GM21526 (cell line): ENCODE results near the gene LRRC55.

Experiments
- ATAC-seq: cut with Tn5 transposase; IDR thresholded peaks from one replicate; pipeline ENCODE4 v1.9.1; 2021; ENCODE audit warnings: moderate library complexity; ENCODE audit not compliant: unreplicated experiment, low FRiP score

Gene LRRC55, protein sequence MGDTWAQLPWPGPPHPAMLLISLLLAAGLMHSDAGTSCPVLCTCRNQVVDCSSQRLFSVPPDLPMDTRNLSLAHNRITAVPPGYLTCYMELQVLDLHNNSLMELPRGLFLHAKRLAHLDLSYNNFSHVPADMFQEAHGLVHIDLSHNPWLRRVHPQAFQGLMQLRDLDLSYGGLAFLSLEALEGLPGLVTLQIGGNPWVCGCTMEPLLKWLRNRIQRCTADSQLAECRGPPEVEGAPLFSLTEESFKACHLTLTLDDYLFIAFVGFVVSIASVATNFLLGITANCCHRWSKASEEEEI

DNA sequence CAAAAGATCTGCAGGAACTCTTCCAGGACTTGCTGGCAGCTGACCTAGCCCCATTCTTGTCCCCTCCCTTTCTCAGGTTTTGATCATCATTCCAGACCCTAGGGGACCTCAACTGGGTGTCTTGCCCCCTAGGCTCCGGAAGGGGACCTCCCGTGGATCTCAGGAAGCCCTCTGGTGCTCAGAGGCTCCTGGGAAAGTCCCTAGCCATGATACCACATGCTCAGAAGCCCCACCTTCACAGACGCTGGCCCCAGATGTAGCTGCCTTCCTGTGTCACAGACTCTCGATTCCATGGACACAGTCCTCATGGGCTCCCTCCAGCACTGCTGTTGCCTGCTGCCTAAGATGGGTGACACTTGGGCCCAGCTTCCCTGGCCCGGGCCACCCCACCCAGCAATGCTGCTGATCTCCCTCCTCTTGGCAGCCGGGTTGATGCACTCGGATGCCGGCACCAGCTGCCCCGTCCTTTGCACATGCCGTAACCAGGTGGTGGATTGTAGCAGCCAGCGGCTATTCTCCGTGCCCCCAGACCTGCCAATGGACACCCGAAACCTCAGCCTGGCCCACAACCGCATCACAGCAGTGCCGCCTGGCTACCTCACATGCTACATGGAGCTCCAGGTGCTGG lies at the start of gene LRRC55:
Gene LRRC55 (plus strand): TSS at position 276 of the 628 bp plus-strand sequence. CDS start 70 bp downstream, at position 346.
- no peak for ATAC-seq

DNA sequence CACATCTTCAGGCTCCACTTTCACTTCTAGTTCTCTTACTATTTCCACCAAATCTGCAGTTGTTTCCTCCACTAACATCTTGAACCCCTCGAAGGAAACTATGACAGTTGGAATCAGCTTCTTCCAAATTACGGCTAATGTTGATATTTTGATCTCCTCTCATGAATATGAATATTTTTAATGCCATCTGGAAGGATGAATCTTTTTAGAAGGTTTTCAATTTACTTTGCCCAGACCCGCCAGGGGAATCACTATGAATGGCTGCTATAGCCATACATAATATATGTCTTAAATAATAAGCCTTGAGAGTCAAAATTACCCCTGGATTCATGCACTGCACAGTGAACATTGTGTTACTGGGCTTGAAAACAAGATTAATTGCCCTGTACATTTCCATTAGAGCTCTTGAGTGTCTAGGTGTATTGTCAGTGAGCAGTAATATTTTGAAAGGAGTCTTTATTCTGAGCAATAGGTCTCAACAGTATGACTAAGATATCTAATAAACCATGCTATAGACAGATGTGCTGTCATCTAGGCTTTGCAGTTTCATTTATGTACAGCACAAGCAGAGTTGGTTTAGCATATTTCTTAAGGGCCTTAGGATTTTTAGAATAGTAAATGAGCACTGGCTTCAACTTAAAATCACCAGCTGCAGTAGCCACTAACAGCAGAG lies 48.3 kb upstream of the LRRC55 start:
- ATAC-seq: no peak

DNA sequence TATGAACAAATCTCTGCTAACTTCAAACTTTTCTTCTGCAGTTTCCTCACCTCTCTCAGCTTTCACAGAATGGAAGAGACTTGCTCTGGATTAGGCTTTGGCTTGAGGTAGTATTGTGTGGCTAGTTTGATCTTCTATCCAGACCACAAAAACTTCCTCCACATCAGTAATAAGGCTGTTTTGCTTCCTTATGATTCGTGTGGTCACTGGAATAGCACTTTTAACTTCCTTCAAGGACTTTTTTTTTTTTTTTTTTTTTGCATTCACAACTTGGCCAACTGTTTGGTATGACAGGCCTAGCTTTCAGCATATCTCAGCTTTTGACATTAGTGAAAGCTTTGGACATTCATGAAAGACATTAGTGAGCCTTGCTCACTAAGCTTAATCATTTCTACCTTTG lies 47.5 kb upstream of the LRRC55 start:
- ATAC-seq: no peak

DNA sequence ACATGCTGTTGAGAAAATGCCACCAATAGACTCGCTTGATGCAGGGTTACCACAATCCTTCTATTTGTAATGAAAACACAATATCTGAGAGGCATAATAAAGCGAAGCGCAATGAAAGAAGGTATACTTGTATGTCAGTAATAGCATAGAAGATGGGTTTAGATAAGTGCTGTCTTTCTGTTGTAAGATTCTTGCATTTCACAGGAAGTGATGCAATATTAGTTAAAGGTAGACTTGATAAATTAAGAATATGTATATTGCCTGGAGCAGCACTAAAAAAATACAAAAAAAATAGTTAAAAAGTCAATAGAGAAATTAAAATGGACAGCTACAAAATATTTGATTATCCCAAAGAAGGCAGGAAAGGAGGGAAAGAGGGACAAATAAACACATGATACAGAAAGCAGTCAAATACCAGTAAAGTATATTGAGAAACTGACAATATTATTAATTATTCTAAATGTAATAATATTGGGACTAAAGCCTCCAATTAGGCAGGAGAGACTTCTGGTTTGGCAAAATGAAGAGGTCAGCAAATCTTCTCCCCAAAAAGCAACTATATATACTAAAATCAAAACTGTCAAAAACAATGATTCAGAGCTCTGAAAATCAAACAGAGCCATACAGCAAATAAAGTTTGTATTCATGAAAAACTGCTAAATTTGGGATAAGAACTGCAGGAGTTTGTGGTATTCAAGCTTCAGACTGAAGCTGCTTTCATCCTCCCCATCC lies 46.6 kb upstream of the LRRC55 start:
- ATAC-seq: no peak

DNA sequence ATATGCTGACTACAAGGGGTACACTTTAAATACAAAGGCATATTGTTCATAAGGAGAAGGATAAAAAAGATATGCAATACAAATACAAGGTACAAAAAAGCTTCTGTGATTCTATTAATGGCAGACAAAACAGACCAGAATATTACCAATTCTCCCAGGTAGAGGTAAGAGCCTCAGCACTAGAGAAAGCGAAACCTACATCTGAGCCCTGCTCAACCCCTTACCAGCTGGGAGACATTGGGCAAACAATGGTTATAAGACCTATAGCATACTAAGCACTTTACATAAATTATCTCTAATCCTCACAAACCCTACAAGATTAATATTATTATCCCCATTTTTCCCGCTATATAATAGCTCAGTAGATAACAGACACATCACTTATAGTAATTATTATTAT lies 41.2 kb upstream of the LRRC55 start:
- no peak for ATAC-seq

DNA sequence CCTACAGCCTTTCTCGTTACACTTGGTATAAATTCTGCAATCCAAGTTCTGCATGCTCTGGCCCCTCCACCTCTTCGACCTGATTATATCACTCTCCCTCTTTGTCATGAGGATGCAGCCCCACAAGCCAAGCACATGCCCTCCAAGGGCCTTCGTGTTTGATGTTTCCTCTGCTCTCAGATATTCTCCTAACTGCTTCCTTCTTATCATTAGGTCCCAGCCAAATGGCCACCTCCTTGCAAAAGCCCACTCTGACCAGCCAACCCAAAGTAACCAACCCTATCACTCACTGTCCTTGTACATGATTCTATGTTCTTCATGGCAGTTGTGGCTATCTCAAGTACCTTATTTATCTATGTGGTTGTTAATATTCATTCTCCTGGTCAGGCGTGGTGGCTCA lies 38.3 kb upstream of the LRRC55 start:
- ATAC-seq: no peak

DNA sequence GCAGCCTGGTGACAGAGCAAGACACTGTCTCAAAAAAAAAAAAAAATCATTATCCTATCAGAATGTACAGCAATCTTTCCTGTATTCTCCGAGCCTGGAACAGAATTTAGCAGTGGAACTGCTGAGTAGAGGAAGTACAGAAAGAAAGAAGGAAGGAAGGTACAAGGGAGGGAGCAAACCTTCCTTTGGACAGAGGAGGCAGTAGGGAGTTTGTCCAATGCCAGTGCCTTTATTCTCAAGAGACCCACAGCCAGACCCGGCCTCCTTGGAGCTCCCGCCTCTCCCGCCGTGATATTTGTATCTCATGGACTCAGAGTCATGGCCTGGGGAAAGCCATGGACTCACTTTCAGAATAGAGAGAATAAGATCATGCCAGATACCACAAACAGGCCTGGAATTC lies 37.7 kb upstream of the LRRC55 start:
- ATAC-seq: no peak

DNA sequence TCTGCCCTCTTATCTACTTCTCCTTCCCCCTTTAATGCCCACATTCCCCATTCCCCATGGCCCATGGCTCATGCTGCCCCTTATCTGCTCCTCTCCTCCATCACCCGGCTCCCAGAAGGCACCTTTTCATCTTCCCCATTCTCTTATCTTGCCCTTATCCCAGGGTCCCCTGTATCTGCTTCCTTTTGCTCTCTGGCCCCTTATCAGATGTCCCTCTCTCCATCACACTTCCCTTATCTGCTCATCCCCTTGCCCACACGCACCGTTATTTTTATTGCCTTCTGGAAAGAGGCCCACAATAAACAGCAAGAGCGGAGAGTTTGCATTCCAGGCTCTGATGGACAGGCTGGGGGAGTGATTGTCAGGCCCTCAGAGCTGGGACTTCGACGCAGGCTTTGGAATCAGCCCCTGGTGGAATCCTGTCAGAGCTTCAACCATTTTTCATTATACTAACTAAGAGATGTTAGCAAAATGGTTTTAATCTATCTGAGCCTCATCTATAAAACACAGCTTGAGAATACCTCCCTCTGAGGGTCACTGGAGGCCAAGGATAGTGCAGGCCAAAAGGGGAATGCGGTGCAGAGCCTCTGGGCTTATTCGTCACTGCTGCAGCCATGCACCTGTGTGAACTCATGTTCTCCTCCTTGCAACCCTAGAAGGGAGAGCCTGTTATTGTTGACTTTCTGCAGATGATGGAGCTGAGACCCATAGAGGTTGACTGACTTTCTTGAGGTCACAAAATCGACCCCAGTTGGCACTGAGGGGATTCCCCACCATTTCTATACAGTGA lies 37.0 kb upstream of the LRRC55 start:
- no peak for ATAC-seq

DNA sequence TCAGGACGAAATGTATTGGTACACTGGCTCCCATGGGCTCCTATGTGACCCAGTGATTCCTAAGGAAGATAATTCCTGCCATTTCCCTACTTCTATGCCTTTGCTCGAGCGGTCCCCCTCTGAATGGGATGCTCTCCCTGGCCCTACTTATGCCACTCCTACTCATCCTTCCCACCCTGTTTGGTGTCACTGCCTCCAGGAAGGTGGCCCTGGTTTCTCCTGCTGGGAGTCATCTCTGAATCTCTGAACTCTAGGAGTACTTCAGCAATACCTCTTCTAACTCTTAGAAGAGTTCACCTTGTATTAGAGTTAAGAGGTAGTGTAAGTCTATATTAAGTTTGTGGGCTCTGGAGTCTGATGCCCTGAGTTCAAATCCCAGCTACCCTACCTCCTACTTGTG lies 35.5 kb upstream of the LRRC55 start:
- ATAC-seq: no peak

DNA sequence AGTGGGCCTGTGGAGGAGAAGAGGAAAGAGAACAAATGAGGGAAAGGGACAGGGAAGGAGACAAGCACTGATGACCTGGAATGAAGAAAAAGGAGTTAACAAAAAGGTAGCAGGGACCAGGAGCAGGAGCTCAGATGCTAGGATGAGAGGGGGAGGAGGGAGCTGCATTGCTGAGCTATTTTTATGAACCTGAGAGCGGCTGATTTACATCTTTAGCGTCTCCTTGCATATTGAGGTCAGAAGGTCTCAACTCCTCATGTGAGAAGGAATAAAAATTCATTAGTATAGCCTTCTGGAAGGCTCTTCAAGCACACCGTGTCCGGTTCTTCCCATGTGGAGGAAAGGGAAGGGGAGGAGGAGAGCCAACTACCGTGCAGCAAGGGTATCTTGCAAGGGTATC lies 33.1 kb upstream of the LRRC55 start:
- no peak for ATAC-seq

DNA sequence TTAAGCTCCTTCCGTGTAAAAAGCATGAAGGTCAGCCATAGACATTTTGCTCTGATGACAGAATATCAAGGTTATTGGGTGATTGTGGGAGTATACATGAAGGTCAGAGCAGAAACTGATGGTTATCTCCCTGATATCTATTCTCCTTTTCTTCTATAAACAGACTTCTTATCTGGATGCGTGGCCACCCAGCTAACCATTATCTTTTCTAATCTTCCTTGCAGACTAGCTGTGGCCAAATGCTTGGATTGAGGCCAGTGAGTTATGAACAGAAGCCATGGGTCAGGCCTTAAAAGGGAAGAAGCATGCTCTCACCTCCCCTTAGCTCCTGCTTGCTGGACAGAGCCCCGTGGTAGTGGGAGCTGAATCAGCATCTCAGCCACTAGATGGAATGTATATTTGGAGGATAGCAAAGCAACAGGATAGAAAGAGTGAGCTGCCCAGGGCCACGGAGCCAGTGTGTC lies 31.3 kb upstream of the LRRC55 start:
- ATAC-seq: no peak

DNA sequence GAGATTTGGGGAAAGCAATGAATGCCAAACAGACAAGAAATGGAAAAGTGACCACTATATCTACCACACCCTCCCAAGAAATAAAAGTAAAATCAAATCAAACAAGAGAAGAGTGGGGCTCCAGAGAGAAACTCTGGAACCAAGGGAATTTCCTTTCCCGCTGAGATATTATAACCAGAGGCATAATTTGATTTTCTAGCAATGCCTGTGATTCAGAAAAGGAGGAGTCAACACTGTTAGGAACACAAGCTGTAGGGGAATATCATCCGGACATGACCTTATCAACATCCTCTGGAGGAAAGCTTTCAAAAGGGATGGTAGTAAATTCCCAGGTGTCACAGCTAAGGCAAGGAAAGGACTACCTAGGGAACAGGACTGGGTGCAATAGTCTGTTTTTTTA lies 29.6 kb upstream of the LRRC55 start:
- ATAC-seq: no peak

DNA sequence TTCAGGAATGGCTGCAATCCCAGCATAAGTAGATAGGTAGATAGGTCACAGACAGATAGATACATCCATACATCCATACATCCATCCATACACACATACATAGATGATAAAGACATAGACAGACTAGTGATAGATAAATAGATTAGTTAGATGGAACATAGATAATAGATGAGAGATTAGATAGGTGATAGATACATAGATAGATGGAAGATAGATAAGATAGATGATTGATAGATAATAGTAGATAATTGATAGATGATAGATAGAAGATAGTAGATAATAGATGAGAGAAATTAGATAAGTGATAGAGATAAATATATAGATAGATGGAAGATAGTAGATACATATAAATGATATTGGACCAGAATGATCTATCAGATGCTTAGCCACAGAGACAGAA lies 28.3 kb upstream of the LRRC55 start:
- ATAC-seq: no peak

DNA sequence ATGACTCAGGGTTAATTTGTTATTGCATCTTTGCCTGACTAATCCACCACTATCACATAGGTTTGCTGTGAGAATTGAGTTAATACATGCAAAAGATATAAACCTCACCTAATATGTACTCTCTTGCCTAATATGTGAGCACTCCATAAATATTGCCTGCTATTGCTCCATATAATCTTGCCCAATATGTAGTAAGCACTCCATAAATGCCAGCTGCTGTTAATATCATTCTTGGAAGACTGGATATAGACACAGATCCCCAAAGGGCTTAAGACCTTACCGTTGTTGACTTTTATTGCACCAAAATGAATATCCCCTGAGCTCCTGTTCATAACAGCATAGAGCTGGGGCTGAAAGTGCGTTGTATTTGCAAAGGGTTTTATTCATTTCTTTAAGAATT lies 27.0 kb upstream of the LRRC55 start:
- ATAC-seq: no peak

DNA sequence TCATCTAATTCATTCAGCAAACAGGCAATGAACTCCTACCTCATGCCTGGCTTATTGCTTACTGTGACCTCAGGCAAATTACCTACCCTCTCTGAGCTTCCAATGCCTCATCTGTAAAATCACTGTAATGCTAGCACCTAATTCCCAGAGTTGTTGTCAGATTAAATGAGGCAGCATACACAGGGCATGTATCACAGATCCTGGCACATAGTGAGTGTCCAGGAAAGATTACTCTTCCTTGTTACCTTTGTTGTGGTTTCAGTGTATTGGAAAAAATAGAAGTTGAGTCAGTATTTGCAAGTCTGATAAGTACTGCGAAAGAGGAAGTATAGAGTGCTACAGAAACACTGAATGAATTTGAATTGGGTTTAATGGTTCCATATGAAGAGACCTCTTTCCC lies 26.4 kb upstream of the LRRC55 start:
- ATAC-seq: no peak

DNA sequence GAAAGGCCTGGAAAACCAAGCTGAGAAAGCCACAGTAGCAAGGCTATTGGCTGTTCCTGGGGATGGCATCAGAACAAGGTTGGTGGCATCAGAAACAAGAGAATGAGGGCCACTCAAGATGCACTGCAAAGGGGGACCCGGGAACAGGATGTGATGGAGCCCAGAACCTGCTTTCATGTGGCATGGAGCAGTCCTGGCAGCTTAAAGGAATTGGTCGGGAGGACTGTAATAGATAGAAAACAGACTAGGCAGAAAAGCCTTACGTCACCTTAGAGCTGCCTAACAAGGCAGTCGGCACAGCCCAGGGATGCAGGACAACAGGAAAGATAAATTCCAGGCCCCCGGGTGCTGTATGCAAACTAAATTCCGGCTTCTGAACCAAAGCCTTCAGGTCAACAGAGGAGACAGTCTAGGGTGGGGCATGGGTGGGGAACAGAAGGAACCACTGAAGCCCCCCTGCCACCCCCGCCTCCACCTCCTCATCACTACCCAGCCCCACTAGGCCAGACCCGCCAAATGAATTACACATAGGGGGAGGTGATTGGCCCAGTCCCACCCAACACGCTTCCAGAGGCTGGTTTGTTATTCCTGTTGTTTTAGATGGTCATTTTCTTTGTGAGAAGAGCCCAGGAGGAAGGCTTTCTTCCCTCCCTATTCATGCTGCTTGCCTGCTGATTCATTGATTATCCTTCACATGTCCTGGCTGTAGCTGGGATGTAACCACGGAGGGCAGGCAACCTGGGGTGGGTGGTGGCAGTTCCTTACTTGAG lies 25.7 kb upstream of the LRRC55 start:
- ATAC-seq: no peak

DNA sequence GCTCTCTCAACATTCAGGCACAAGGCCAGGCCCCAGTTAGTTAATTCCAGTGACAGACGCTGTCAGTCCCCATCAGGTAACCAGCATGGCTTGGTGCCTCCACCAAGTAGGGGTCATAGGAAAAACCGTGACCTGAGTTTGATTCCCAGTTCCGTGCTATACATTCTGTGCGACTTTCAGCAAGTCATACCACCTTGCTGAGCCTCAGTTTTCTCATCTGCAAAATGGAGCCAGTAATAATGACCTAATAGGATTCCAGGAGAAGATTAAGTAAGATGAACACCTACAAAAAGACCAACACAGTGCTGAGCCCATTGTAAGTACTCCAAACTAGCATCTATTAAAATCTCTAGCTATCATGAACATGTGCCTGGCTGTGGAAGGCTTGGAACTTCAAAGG lies 24.8 kb upstream of the LRRC55 start:
- no peak for ATAC-seq

DNA sequence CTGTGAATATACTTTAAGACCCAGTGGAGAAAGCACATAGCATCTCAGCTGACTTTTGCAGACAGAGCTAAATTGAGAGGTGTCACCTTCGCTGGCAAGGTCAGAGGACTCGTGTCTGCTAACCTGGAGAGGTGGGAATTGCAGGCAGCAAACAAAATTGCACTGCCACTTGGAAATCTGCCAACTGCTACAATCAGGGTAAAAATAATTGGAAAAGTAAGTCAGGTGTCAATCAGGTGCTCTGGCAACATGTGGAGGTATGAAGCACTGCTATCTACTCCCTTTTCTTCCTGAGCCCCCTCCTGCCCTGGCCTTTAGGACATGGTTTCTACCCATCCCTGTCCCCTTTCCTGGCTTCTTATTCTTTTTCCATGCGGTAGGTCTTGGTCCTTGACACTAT lies 24.1 kb upstream of the LRRC55 start:
- ATAC-seq: no peak

DNA sequence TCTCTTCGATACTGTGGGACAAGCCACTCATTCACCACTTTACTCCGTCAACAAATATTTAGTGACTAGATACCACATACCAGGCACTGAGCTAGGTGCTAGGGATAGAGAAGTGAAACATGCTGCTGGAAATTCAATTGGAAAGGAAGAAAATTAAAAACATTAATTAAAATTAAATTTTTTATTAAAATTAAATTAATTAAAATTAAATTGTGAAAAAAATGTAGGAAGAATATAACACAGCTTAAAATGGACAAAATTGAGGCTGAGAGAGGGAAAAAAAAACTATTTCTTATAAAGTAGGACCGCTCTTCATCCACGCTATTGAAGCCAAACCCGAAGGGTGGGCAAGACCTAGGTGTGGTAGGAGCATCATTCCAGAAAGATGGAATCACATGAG lies 23.6 kb upstream of the LRRC55 start:
- ATAC-seq: no peak

DNA sequence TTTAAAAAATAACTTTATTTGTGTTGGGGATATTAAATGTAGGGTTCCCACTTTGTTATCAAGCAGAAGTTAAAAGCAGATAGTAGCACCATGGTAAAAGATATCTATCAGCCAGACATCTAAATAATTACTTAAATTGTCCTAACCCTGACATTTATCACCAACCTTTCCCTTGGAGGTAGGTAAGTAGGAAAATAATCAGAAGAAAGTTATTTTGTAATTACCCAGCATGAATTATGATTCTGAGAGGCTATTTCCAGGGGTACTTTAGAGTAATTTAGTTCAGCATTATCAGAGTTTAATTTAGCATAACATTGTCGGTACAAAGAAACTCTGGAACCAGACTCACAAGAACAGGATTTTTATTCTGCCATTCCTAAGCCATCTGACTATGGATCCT lies 23.2 kb upstream of the LRRC55 start:
- ATAC-seq: no peak
